ENCODE measurements around the gene MAPK11. TPM values are rescaled to one million over a fixed set of nuclear protein-coding genes. Genes with fewer than 3 reads are reported as not detected.

Gene MAPK11
- total and polyA plus RNA-seq, 9 donors: 0.92 to 31.6 (median 12.0) TPM

GRCh38 chr22:50264104-50264745 is 6.0 kb downstream of the MAPK11 start:
- H3K27me3 ChIP-seq: no peaks in the 10 kb centered on the region
- H3K9me3 ChIP-seq: no peaks in the 10 kb centered on the region
- H3K36me3 ChIP-seq: no peaks in the 10 kb centered on the region
- H3K27ac ChIP-seq: no peak overlapping the region
- TF ChIP-seq POLR2A (IDR thresholded peaks at IDR 0.05): no peak
- no peak for TF ChIP-seq EP300 (IDR thresholded peaks at IDR 0.05)
- TF ChIP-seq, protein P1, sequence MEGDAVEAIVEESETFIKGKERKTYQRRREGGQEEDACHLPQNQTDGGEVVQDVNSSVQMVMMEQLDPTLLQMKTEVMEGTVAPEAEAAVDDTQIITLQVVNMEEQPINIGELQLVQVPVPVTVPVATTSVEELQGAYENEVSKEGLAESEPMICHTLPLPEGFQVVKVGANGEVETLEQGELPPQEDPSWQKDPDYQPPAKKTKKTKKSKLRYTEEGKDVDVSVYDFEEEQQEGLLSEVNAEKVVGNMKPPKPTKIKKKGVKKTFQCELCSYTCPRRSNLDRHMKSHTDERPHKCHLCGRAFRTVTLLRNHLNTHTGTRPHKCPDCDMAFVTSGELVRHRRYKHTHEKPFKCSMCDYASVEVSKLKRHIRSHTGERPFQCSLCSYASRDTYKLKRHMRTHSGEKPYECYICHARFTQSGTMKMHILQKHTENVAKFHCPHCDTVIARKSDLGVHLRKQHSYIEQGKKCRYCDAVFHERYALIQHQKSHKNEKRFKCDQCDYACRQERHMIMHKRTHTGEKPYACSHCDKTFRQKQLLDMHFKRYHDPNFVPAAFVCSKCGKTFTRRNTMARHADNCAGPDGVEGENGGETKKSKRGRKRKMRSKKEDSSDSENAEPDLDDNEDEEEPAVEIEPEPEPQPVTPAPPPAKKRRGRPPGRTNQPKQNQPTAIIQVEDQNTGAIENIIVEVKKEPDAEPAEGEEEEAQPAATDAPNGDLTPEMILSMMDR (IDR thresholded peaks at IDR 0.05): no peak
- no peak overlapping the region for H3K4me3 ChIP-seq
- DNase-seq: no peak
- 84 to 91% (median 86%) methylated on average over 13 to 15 of the region's 15 CpGs for WGBS, 3 donors
- intact Hi-C loops (cut with DNase I): no loop called here
- peaks cover 17% of the 10 kb centered on the region for H3K4me1 ChIP-seq (ENCODE audit: insufficient read depth)

GRCh38 chr22:50262973-50263617 is 7.1 kb downstream of the MAPK11 start:
- no peaks in the 10 kb centered on the region for H3K27me3 ChIP-seq
- H3K4me1 ChIP-seq (ENCODE audit: insufficient read depth): peaks cover 12% of the 10 kb centered on the region
- no peaks in the 10 kb centered on the region for H3K9me3 ChIP-seq
- no peak overlapping the region for H3K27ac ChIP-seq
- no peak for DNase-seq
- H3K4me3 ChIP-seq: no peak overlapping the region
- WGBS, 3 donors: 54 to 66% (median 58%) methylated on average over 9 of the region's 9 CpGs
- H3K36me3 ChIP-seq: no peaks in the 10 kb centered on the region
- TF ChIP-seq EP300 (IDR thresholded peaks at IDR 0.05): no peak
- TF ChIP-seq, protein P1 (IDR thresholded peaks at IDR 0.05): no peak
- TF ChIP-seq POLR2A (IDR thresholded peaks at IDR 0.05): no peak
- intact Hi-C loops (cut with DNase I): no loop called here

DNA sequence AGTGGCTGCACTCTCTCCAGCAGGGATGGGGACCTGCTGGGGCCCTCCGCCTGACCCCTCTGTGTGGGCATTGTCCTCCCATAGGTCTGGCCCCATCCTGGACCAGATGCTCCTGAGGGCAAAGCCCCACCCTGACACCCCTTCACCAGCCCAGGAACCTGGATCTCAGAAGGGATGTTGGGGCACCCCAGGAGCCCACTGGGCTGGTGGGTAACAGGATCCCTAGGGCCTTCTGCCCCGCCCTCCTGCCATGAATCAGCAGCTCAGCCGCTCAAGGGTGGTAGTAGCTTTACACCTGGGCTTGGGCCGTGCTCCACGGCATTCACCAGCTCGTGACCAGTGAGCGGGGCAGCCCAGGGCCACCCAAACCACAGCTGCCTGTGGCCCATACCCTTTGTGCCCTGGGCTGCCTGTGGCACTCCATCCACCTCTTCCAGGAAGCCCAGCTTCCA is 7.7 kb downstream of the MAPK11 start:
- no peak overlapping the region for H3K4me3 ChIP-seq
- TF ChIP-seq EP300 (IDR thresholded peaks at IDR 0.05) (no peak), POLR2A (IDR thresholded peaks at IDR 0.05) (no peak)
- TF ChIP-seq, protein P1 (IDR thresholded peaks at IDR 0.05): no peak
- no peak for DNase-seq
- H3K36me3 ChIP-seq: no peaks in the 10 kb centered on the region
- H3K4me1 ChIP-seq (ENCODE audit: insufficient read depth): peaks cover 10% of the 10 kb centered on the region
- 76 to 87% (median 78%) methylated on average over 7 of the region's 7 CpGs for WGBS, 3 donors
- no peak overlapping the region for H3K27ac ChIP-seq
- intact Hi-C loops (cut with DNase I): no loop called here
- no peaks in the 10 kb centered on the region for H3K9me3 ChIP-seq
- no peaks in the 10 kb centered on the region for H3K27me3 ChIP-seq

GRCh38 chr22:50261615-50262459 is 8.3 kb downstream of the MAPK11 start, which contains the start of gene MAPK12:
Gene MAPK12, minus strand, starts transcription at chr22:50261683. Its CDS starts 174 bp downstream, at chr22:50261509.
- Histone ChIP-seq H3K27ac (peak within 1 kb of the TSS; percentile 51 to 57), H3K4me3 (peak within 1 kb of the TSS; percentile 48), H3K27me3 (no peaks in the 10 kb centered on the region), H3K36me3 (no peaks in the 10 kb centered on the region), H3K4me1 (ENCODE audit: insufficient read depth) (peaks cover 4% of the 10 kb centered on the region), H3K9me3 (no peaks in the 10 kb centered on the region)
- peak; percentile 56 to 82 (median 69) for DNase-seq
- TF ChIP-seq, protein P1 (IDR thresholded peaks at IDR 0.05): no peak
- no peak for TF ChIP-seq EP300 (IDR thresholded peaks at IDR 0.05)
- TF ChIP-seq POLR2A (IDR thresholded peaks at IDR 0.05): no peak
- 3 to 5% (median 5%) methylated on average over 27 to 59 of the region's 61 CpGs for WGBS, 3 donors
- intact Hi-C loops (cut with DNase I): no loop called here

Data from ovary (tissue), 9 donors.